NCI-H748 (cell line): Measurements from ENCODE around the gene GAREM1.

Source experiments
- DNase-seq: peaks from one replicate; lab custom pipeline; 2025; ENCODE audit not compliant: unreplicated experiment; lab: John Stamatoyannopoulos, UW

GAREM1 gene

DNA sequence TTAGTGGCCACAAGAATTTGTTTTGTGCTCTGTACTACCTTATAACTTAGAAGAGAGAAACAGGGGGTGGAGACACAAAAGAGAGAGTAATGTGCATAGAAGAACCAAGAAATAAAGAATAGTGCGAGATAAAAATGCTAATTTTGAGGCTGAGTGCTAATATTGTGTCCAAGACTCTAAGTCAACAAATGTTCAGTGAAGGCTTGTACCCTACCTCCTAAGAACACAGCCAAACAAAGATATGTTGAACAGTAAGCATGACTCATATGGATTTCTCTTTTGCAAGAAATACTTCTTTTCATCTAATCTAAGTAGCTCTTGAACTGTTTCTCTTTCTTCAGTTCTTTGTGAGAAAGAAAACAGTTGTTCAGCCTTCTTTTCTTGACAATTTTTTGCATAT is 45.2 kb downstream of the GAREM1 start:
- no peak for DNase-seq

DNA sequence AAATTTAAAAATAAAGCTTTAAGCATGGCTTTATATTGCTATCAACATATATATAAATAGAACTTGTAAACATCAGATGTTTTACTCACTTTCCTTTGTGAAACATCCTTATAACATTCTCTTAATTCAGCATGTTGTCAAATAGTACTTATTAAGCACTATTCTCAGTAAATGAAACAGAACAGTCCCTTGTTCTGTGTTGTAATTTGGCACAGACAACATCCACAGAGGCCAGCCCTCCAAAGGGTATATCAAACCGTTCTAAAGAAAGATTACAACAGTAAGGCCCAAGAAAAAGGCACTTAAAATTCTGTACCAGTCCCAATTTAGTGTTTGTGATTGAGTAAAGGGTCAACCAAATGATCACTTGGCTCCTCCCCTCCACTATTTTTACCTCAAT is 46.0 kb downstream of the GAREM1 start:
- no peak for DNase-seq

DNA sequence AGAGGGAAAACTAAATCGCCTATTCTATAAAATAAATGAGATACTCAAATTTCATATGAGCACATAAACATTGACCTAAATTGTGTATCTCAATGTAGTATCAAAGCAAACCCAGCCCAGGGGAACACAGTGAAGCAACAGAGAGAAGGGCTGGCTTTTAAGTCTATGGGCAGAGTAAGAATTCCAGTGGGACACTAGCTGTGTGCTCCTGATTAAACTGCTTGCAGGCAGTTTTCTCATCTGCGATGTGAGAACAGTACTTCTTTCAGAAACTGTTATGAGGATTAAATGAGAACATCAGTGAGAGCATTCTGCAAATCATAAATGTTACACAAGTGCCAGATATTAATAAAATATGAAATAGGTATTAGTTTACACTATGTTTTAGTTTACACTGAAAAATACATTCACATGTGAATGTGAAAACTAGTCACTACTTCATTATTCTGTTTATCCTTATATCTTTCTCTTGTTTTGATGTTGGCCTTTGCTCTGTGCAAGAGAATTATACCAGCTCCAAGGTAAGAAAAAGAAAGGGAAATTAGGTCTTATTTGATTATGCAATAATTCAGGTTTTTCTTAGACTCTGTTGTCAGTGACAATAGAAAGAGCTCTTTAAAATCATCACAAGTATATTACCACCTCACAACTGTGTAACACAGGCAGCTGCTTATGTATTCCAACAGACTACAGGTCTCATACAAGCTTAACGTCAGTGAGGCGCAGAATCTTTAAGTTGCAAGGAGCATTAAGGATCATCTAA is 47.5 kb downstream of the GAREM1 start:
- DNase-seq: no peak

DNA sequence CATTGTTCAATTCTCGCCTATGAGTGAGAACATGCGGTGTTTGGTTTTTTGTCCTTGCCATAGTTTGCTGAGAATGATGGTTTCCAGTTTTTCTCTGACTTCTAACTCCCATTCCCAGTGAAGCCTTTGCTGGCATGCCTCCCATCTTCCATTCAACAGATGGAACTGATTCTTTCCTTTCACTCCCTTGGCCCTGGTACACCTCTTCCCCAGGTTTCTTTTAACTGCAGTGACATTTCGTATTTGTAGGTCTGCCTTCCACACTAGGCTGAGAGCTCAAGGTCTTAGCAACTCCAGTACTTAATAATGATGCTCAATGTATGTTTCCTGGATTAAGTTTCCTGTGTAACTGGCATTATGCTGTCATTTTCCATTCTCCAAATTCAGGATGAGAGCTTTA is 48.5 kb downstream of the GAREM1 start:
- no peak for DNase-seq

DNA sequence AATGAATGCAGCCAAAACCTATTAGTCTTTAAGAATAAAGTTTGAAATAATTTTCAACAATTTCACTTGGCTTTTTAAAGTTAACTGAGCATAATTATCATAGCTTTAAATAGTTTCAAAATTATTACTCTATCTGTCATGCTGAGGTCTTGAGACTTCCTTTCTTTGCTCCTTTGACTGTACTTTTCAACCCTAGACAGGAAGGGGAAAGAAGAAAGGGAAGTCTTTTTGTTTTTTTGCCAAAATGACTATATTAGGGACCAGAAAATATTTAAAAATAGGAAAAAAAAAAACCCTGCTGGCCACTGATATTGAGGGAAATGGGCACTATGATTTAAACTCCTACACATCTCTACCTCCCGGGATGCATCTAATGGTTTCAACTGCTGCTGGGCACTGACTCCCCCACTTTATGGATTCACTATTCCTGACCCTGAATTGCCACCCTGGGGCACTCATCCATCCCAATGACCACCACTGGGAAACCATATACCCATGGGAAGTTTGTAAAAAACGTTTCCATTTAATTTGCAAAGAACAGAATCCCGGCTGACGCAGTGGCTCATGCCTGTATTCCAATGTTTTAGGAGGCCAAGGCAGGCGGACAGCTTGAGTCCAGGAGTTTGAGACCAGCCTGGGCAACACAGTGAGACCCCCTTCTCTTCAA is 50.5 kb downstream of the GAREM1 start:
- no peak for DNase-seq

DNA sequence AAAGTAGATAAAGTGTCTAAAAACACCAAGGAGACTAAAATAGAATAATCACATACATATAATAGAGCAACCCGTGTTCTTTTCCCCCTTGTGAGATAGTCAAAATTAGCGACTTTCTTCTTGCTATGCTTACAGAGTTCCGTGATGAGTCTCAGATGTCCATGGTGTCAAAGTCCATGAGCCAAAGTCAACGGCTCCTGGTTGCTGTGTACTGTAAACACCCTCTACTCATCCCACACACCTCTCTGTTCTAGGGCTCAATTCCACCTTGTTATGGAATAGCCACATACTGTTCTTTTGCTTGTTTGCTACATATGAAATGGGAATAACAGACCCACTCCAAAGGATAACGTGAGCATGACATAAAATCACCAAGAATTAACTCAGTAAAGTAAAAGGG is 52.5 kb downstream of the GAREM1 start:
- DNase-seq: no peak

DNA sequence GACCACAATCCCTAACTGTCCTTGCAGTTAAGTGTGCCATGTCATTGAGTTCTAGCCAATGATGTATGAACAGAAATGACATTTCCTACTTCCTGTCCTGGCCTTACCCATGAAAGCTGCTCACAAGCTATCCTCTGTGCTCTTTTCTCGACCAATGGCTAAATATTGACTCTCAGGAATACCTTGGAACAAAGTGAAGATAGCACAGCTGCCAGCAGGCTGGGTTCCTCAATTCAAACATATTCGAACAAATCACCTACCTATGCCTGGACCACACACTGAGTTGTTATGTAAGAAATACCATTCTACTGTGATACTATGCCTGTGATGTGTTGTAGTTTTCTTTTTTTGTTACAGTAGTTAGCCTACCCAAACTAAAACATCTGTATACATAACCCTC is 65.1 kb downstream of the GAREM1 start:
- no peak for DNase-seq

DNA sequence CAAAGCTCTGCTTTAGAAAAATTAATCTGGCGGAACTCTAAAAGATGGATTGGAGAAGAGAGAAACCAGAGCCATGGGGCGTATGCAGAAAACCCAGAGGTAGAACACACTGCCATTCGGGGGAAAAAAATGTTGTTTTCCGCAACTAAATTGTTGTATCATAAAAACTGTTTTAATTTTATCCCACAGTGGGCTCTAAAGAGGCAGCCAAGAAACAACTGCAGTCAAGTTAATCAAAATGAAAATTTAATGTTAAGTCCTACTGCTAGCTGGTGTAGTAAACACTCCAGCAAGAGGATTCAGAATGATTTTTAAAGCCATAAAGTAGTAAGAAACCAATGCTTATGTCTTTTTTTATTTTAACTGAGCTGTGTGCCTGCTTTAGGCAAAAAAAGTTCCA is 69.1 kb downstream of the GAREM1 start:
- no peak for DNase-seq

DNA sequence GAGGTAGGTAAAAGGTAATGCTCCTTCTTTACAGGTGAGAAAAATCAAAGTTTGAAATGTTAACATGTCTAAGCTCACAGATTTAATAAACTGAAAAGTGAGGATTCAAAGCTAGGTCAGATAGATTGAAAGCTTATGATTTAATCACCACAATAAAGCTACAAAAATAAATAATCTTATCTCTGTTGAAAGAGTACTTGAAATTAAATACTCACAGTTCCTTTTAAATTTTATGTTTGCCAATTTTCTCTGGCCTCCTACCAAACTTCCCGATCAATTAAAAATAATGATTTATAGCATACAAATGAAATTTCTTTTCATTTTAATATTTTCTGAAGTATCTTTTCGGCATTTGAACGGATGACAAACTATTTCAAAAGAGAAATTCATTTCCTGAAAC is 77.3 kb downstream of the GAREM1 start:
- no peak for DNase-seq

DNA sequence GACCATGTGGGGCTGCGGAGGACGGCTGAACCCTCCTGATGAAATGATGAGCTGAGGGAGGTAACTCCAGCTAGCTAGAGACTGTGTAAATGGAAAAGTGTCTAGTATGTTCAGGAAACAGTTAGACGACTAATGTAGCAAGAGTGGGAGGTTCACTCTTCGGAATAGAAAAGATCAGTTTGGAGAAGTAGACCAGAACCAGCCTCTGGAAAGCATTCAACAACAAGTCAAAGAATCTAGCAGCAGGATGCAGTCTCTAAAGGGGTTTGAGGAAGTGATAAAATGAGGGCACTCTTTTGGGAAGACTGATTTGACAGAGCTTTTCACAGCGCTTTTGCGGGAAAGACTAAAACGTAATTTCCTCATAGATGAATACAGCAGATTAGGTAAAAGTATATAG is 79.6 kb downstream of the GAREM1 start:
- DNase-seq: no peak

DNA sequence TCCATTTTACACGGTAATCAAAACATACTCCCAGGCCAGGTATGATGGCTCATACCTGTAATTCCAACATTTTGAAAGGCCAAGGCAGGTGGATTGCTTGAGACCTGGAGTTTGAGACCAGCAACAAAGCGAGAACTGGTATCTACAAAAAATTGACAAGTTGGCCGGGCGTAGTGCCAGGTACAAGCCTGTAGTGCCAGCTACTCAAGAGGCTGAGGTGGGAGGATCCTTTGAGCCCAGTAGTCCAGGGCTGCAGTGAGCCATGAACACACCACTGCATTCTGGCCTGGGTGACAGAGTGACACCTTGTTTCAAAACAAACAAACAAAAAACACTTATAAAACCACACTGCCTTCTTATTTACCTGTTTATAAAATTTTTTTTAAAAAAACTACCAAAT is 80.8 kb downstream of the GAREM1 start:
- peak; percentile 29 for DNase-seq

DNA sequence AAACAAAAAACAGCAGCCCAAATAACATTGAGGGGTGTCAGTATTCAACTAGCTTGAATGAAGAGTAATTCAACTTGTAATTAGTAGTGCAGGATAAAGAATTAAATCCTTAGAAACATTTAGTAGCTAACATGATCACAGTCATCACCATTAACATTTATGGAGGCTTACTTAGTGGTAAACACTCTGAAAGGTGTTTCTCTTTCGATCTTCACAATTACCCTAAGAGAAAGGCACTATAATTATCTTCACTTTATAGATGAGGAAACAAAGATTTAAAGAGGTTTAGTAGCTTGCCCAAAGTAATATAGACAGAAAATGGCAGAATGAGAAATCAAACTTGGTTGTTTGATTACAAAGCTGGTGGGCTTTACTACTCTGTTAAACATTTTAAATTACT is 81.5 kb downstream of the GAREM1 start:
- DNase-seq: peak; percentile 10

DNA sequence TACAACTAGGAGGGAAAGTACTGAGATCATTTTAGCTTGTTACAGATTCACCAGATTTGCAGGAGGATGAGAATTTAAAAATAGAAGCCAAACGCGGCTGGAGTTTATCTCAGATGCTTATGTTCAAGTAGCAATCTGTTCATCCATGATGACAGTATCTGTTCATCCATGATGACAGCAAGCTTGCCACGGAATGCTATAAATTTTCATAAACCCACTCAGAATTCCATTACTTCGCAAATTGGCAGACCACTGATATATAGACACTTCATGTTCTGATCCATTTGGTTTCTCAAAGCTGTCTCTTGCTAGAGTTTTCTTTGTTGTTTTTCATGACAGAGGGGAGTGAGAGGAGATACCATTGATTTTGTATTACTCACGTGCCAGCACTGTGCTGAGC is 84.2 kb downstream of the GAREM1 start:
- no peak for DNase-seq

DNA sequence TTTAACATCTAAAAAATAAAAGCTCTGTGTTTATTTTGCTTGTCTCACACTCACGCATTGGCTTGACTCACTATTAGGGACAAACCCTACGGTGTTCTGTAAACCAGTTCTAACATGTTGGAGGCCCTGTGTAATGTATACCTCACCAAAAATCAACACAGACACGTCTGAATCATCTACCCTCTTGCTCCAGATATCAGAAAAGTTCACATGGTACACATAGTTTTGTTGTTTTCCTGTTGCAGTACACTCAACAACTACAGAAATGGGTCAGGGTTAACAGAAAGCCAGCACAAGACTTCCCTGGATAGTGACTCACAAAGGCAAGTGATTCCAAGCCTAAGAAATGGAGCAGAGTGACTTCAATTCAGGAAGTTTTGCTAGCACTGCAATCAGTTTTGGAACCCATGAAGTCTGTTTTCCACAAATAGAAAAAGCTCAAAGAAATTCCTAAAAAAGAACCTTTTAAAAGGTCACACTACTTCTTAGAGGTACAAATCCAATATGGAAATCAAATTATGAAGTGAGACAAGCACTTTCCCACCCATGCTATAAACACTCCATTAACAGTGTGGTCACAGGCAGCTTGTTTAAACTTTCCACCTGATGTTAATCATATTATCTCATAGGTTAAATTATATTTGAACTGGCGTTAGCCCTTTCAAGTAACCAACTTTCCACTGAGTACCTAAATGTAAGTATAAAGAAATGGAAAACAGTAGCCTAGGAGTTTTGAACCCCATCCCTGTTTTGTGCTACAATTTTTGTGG is 87.4 kb downstream of the GAREM1 start:
- DNase-seq: no peak

DNA sequence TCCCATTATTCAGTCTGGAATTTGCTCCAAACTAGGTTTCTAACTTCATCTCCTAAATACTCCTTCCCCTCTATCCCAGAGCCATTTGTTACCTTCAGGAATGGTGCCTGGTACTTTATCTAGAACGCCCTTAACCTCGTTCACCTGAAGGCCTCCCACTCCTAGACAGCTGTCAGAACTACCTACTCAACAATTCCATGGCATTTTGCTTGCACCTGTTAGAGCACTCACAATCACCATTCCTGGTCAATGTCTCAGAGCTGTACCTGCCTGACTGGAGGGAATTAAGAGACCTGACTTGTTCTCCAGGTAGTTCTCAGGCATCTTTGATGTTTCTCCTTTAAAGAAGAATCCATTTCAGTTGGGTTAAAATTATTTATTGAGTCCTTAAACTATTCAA is 88.9 kb downstream of the GAREM1 start:
- no peak for DNase-seq

DNA sequence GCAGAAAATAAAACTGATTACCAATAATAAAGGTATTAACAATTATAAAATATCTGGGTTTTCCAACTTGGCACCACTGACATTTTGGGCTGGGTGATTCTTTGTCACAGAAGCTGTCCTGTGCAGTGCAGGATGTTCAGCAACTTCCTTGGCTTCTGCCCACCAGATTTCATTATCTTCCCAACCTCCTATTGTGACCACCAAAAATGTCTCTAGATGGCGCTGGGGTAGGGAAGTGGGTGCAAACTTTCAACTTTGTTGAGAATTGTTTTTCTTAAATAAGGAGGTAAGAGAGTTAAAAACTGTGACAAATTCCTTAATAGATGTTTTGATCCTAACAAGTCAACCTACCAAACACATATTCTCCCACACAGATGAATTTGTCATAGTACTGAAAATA is 90.1 kb downstream of the GAREM1 start:
- no peak for DNase-seq

DNA sequence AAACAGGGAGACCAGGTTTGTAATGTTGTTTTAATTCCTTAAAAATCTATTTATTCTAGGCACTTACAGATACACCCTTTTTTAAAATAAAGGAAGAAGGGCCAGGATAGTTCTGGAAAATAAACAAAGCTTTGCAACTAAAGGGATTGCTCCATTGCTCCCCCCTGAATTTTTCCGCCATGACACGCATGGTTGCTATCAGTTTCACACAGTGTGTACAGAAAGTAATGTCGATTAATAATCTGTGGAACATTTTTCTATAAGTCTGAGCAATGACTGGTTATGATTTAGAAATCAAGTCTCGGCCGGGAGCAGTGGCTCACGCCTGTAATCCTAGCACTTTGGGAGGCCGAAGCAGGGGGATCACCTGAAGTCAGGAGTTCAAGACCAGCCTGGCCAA is 90.8 kb downstream of the GAREM1 start:
- DNase-seq: no peak

DNA sequence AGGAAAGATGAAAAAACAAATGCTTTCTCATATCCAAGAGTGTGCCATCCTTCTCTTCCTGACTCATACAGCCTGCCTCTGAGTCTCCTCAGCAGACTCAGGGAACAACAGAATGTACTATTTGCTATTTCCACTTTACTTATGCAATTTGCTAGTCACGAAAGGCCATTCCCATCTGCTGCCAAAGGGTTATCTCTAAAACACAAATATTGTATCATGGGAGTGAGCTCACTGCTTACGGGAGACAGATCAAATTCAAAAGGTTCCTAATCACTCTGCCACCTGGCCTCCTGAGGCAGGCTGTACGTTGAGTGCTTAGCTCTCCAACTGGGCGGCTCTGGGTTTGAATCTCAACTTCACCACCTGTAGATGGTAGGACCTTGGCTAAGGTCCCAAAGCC is 92.0 kb downstream of the GAREM1 start:
- DNase-seq: peak; percentile 61

DNA sequence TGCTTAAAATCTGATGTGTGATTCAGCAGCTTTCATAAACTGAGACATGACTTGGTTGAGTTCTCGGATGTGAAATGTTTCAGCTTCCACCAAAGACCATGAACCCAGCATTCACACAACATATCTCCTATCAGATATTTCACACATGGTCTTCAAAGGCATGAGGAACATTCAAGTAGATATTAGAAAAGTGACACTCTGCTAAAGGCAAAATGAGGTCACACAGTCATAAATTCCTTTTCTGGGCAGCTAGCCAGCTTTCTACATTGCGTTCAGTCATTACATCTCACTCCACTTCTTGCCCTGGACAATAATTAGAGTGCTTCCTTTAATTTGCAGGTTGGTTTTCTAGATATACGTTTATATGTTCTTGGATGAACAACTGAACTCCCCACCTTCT is 96.7 kb downstream of the GAREM1 start:
- peak; percentile 90 for DNase-seq

DNA sequence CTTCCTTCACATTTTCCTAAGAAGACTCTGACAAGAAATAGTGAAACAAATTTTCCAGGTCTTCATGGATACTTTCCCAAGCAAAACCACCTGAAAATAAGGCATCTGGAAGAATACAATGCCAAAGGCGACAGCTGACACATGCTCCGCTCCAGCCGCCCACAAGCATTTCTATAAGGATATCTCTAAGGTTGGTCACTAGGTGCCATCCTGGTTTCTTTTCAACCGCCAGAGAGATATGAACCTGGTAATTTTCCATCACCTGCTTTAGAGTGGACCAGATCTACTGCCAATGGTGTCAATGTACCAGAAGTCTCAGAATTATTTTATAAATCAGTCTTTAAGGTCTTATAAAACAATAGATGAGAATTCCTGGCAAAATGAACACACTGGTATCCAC is 97.2 kb downstream of the GAREM1 start:
- no peak for DNase-seq

DNA sequence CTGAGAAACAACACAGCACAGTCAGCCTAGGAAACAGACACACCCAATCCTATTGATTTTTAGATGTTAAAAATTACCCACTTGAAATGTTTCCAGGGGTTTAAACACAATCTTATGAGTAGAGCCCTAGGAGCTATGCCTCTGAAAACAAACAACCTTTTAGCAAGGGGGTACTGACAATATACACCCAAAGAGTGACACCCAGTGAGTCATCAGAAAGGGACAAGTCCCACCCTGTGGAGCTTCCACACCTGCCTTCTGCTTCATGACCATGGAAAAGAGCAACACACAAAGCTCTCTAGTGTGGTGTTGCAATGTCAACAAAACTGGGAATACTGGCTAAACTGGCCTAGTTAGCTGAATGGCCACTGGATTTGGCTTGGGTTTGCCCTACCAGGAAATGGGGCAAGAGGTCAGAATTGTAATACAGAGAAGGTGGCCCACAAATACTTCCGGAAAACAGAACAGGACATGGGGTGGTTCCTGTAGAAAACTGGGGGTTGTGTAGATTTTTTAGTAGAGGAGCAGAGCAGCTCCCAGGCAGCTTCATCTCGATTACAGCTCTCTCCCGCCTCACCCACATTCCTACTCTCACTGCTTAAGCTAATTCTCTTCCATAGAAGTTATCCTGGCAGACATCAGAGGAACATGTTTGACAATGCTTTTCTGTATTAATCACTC is 98.2 kb downstream of the GAREM1 start:
- peak; percentile 99 for DNase-seq

DNA sequence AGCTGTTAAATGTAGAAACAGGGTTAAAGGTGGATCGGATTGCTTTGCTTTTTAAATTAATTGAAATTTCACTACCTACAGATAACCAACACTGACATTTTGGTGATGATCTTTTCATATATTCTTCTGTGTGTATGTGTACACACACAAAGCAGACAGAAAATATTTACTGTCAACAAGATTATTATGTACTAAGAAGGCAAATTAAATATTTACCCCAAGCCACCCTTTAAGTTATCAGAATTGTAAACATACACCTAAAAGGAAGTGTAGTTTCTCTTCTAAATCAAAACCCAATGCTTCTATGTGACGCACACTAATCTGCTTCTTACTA is 98.7 kb downstream of the GAREM1 start:
- DNase-seq: no peak
